Astrocyte (in vitro differentiated cells and primary cell): ENCODE data around the gene XXYLT1. TPM values are rescaled to one million over a fixed set of nuclear protein-coding genes. Genes with fewer than 3 reads are reported as not detected.

Experiments
- DNase-seq: peaks from one replicate; pipeline ENCODE4 v3.0.0-alpha.2; 2010; ENCODE audit warnings: low read depth
- FAIRE-seq: peaks from 2 replicates; lab custom pipeline; 2011; peaks lifted over from hg19 to GRCh38; lab: Jason Lieb, UNC
- H2AFZ ChIP-seq: 2 replicates; pipeline ENCODE4 v1.6.0; 2012; ENCODE audit warnings: low read depth, low read length, inconsistent platforms
- H3K27ac ChIP-seq: 2 replicates; pipeline ENCODE4 v1.5.1; 2011; ENCODE audit warnings: low read depth, low read length, inconsistent platforms
- H3K27me3 ChIP-seq: 2 replicates; pipeline ENCODE4 v1.6.0; 2011; ENCODE audit warnings: low read length, inconsistent platforms; ENCODE audit not compliant: insufficient read depth
- H3K36me3 ChIP-seq: 2 replicates; pipeline ENCODE4 v1.5.1; 2011; ENCODE audit warnings: low read length, inconsistent platforms; ENCODE audit not compliant: insufficient read depth
- H3K4me1 ChIP-seq: 2 replicates; pipeline ENCODE4 v1.5.1; 2011; ENCODE audit warnings: low read length, inconsistent platforms; ENCODE audit not compliant: insufficient read depth
- H3K4me2 ChIP-seq: 2 replicates; pipeline ENCODE4 v1.6.0; 2012; ENCODE audit warnings: low read length, inconsistent platforms
- H3K4me3 ChIP-seq: 2 replicates; pipeline ENCODE4 v1.5.1; 2011; ENCODE audit warnings: low read depth, mild to moderate bottlenecking, low read length, inconsistent platforms; ENCODE audit not compliant: insufficient read depth
- H3K79me2 ChIP-seq: 2 replicates; pipeline ENCODE4 v1.6.0; 2012; ENCODE audit warnings: mild to moderate bottlenecking, low read length, inconsistent platforms; ENCODE audit not compliant: insufficient read depth
- H3K9ac ChIP-seq: 2 replicates; pipeline ENCODE4 v1.6.0; 2012; ENCODE audit warnings: mild to moderate bottlenecking, low read length, inconsistent platforms
- H3K9me3 ChIP-seq: 2 replicates; pipeline ENCODE4 v1.5.1; 2012; ENCODE audit warnings: low read depth, mild to moderate bottlenecking, low read length, inconsistent platforms; ENCODE audit not compliant: insufficient read depth
- H4K20me1 ChIP-seq: 2 replicates; pipeline ENCODE4 v1.6.0; 2012; ENCODE audit warnings: low read length, inconsistent platforms; ENCODE audit not compliant: insufficient read depth
- H3K27ac Mint-ChIP-seq: one replicate; pipeline ENCODE4 v1.8.0; 2021; ENCODE audit warnings: mild to moderate bottlenecking, mixed read lengths; ENCODE audit not compliant: unreplicated experiment
- H3K27me3 Mint-ChIP-seq: one replicate; pipeline ENCODE4 v1.8.0; 2021; ENCODE audit warnings: low read depth, mixed read lengths; ENCODE audit not compliant: unreplicated experiment
- H3K36me3 Mint-ChIP-seq: one replicate; pipeline ENCODE4 v1.8.0; 2021; ENCODE audit warnings: low read depth, mixed read lengths; ENCODE audit not compliant: unreplicated experiment
- H3K4me1 Mint-ChIP-seq: one replicate; pipeline ENCODE4 v1.8.0; 2021; ENCODE audit warnings: low read depth, mixed read lengths; ENCODE audit not compliant: unreplicated experiment
- H3K4me3 Mint-ChIP-seq: one replicate; pipeline ENCODE4 v1.8.0; 2021; ENCODE audit warnings: mild to moderate bottlenecking, moderate library complexity, mixed read lengths; ENCODE audit not compliant: unreplicated experiment
- H3K9me3 Mint-ChIP-seq: one replicate; pipeline ENCODE4 v1.8.0; 2021; ENCODE audit warnings: mild to moderate bottlenecking, mixed read lengths; ENCODE audit not compliant: unreplicated experiment
- EZH2 ChIP-seq: IDR thresholded peaks from 2 replicates; pipeline ENCODE4 v1.6.1; 2012; ENCODE audit warnings: mild to moderate bottlenecking, low read length, inconsistent platforms; ENCODE audit not compliant: insufficient read depth
- total RNA-seq: library from RNA; stranded (reverse); gene quantifications from 2 replicates; pipeline ENCODE4 v1.2.1, GENCODE V29; 2021
- TF ChIP-seq, protein P1 (sequence below): IDR thresholded peaks from 2 replicates; pipeline ENCODE4 v1.5.1; 2011; ENCODE audit warnings: low read depth, mild to moderate bottlenecking, inconsistent platforms, low read length, moderate library complexity; ENCODE audit not compliant: insufficient read depth

XXYLT1 gene
- total RNA-seq, 1 donor from 2014 or later, result 26.2 TPM

DNA sequence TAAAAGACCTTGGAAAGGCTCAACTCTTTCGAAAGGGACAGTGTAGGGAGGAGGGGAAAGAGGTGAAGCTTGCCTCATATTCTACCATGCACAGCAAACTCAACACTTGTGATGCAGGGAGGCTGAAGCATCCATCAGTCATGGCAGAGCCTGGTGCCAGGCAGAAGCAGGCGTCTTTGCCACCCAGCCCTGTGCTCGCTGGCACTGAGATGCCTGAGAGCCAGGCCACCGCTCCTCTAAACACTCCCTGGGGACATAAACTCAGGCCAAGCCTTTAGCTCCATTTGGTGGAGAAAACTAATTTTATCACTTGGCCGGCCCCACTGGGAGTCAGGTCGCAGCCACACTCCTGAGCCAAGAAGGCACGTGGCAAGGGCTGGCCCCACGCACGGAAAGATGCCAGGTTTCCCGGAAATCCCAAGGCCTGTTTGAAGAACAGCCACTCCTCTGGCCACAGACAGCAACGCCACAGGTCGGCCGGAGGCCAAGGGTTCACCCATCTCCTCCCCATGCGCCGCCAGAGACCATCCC, 30.7 kb downstream of the XXYLT1 start:
- Histone ChIP-seq H3K4me3 (no peak overlapping the region), H3K4me1 (no peaks in the 10 kb centered on the region), H3K4me2 (no peak overlapping the region), H3K27ac (no peak overlapping the region), H3K36me3 (no peaks in the 10 kb centered on the region), H3K79me2 (peaks cover 21% of the 10 kb centered on the region), H3K9ac (no peak overlapping the region), H3K9me3 (no peaks in the 10 kb centered on the region), H2AFZ (no peak overlapping the region), H3K27me3 (no peaks in the 10 kb centered on the region), H4K20me1 (peaks cover 4% of the 10 kb centered on the region)
- peaks cover 13% of the 10 kb centered on the region for H3K4me1 Mint-ChIP-seq
- no peak for DNase-seq
- peaks cover 10% of the 10 kb centered on the region for H3K36me3 Mint-ChIP-seq
- no peak for FAIRE-seq
- no peaks in the 10 kb centered on the region for H3K27me3 Mint-ChIP-seq
- no peak overlapping the region for H3K4me3 Mint-ChIP-seq
- TF ChIP-seq, protein P1, sequence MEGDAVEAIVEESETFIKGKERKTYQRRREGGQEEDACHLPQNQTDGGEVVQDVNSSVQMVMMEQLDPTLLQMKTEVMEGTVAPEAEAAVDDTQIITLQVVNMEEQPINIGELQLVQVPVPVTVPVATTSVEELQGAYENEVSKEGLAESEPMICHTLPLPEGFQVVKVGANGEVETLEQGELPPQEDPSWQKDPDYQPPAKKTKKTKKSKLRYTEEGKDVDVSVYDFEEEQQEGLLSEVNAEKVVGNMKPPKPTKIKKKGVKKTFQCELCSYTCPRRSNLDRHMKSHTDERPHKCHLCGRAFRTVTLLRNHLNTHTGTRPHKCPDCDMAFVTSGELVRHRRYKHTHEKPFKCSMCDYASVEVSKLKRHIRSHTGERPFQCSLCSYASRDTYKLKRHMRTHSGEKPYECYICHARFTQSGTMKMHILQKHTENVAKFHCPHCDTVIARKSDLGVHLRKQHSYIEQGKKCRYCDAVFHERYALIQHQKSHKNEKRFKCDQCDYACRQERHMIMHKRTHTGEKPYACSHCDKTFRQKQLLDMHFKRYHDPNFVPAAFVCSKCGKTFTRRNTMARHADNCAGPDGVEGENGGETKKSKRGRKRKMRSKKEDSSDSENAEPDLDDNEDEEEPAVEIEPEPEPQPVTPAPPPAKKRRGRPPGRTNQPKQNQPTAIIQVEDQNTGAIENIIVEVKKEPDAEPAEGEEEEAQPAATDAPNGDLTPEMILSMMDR, result no peak
- no peak for TF ChIP-seq EZH2
- H3K9me3 Mint-ChIP-seq, result peaks cover 3% of the 10 kb centered on the region
- H3K27ac Mint-ChIP-seq, result no peak overlapping the region

DNA sequence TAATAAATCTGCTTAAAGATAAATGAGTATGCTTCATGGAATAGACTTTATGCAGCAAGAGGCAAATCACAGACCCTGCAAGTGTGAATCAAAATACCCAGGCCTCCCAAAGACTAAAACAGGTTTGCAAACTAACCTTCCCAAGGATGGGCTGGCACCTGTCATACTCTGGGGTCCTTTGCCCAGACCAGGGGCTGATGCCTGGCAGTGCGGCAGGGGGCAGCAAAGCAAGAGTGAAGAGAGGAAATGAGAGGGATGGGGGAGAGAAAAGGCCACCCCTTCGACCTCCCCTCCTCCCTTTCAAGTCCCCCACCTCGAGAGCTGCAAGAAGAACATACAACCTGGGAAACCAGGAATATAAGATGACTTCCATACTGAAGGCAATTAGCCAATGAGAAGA, 31.8 kb downstream of the XXYLT1 start:
- no peak for FAIRE-seq
- no peak overlapping the region for H3K27ac Mint-ChIP-seq
- no peaks in the 10 kb centered on the region for H3K9me3 ChIP-seq
- no peaks in the 10 kb centered on the region for H3K27me3 Mint-ChIP-seq
- peaks cover 4% of the 10 kb centered on the region for H3K9me3 Mint-ChIP-seq
- peaks cover 11% of the 10 kb centered on the region for H3K36me3 Mint-ChIP-seq
- peaks cover 21% of the 10 kb centered on the region for H3K79me2 ChIP-seq
- no peaks in the 10 kb centered on the region for H3K36me3 ChIP-seq
- no peak overlapping the region for H3K4me3 ChIP-seq
- no peak overlapping the region for H2AFZ ChIP-seq
- H3K9ac ChIP-seq, result no peak overlapping the region
- H4K20me1 ChIP-seq, result peaks cover 4% of the 10 kb centered on the region
- H3K4me1 Mint-ChIP-seq, result peaks cover 13% of the 10 kb centered on the region
- no peaks in the 10 kb centered on the region for H3K27me3 ChIP-seq
- no peak for DNase-seq
- H3K4me2 ChIP-seq, result no peak overlapping the region
- TF ChIP-seq, protein P1, result no peak
- TF ChIP-seq EZH2, result no peak
- H3K4me1 ChIP-seq, result no peaks in the 10 kb centered on the region
- no peak overlapping the region for H3K4me3 Mint-ChIP-seq
- H3K27ac ChIP-seq, result no peak overlapping the region

DNA sequence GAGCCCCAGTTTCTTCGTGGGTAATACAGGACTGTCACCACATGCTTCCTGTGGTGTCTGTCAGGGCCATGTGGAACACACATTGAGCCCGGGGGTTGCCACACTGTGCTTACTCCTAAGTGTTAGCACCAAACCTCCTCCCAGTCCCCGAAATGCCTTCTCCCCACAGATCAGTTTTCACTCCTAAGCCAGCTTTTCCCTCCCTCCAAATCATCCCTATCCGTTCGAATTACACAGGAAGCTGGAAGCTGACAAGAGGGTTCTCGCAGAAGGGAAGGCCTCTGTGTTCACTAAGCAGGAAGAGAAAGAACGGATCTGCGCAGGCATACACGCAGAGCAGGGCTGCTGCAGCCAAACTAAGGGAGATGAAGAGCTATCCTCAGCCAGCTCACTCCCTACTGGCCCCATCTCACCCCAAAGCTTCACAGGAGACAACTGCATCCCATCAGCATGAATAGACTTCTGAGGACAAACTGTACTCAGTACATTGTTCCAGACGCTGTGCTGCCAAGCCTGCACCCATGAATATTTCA, 32.3 kb downstream of the XXYLT1 start:
- H3K9me3 Mint-ChIP-seq, result peaks cover 4% of the 10 kb centered on the region
- no peaks in the 10 kb centered on the region for H3K4me1 ChIP-seq
- H3K27me3 Mint-ChIP-seq, result no peaks in the 10 kb centered on the region
- no peak overlapping the region for H3K4me2 ChIP-seq
- H3K4me3 Mint-ChIP-seq, result no peak overlapping the region
- peaks cover 11% of the 10 kb centered on the region for H3K36me3 Mint-ChIP-seq
- no peak overlapping the region for H2AFZ ChIP-seq
- TF ChIP-seq, protein P1, result no peak
- TF ChIP-seq EZH2, result no peak
- peaks cover 4% of the 10 kb centered on the region for H4K20me1 ChIP-seq
- peaks cover 21% of the 10 kb centered on the region for H3K79me2 ChIP-seq
- no peaks in the 10 kb centered on the region for H3K36me3 ChIP-seq
- no peak overlapping the region for H3K27ac Mint-ChIP-seq
- no peaks in the 10 kb centered on the region for H3K27me3 ChIP-seq
- H3K27ac ChIP-seq, result no peak overlapping the region
- no peak overlapping the region for H3K9ac ChIP-seq
- H3K4me3 ChIP-seq, result no peak overlapping the region
- H3K4me1 Mint-ChIP-seq, result peaks cover 13% of the 10 kb centered on the region
- no peaks in the 10 kb centered on the region for H3K9me3 ChIP-seq
- FAIRE-seq (no peak), DNase-seq (no peak)
